Pancreas (tissue), 10 donors: Measurements from ENCODE around the gene OTOG. TPM values are rescaled to one million over a fixed set of nuclear protein-coding genes. Genes with fewer than 3 reads are reported as not detected.

Source experiments
- ATAC-seq, 4 donors: fragments of 200-7000 bp; cut with Tn5 transposase; one replicate each; pipeline versions ENCODE4 v1.8.0 to v1.9.1; 2020; ENCODE audit warnings: mild to moderate bottlenecking in 4 of 4, moderate library complexity in 4 of 4
- DNase-seq, 6 donors: peaks; one replicate each; pipeline ENCODE4 v3.0.0-alpha.2; 2020
- FAIRE-seq: peaks from 2 replicates; lab custom pipeline; 2012; peaks lifted over from hg19 to GRCh38; lab: Jason Lieb, UNC
- H3K27ac ChIP-seq, 4 donors: fragments of 200-600 bp; sonication (generic); 1 replicate in 3 of 4; 2 replicates in 1 of 4; pipeline versions ENCODE4 v1.5.0 to v1.8.0; 2020
- H3K27me3 ChIP-seq, 4 donors: fragments of 200-600 bp; one replicate each; pipeline ENCODE4 v1.8.0; 2021
- H3K36me3 ChIP-seq, 3 donors: fragments of 200-600 bp; sonication (generic) in 1 of 3; one replicate each; pipeline versions ENCODE4 v1.5.0 to v1.8.0; 2020 to 2021
- H3K4me1 ChIP-seq, 3 donors: fragments of 200-600 bp; one replicate each; pipeline ENCODE4 v1.8.0; 2021
- H3K4me3 ChIP-seq, 4 donors: fragments of 200-600 bp; sonication (generic) in 2 of 4; one replicate each; pipeline versions ENCODE4 v1.5.0 to v1.8.0; 2020 to 2021
- H3K9me3 ChIP-seq, 4 donors: fragments of 200-600 bp; one replicate each; pipeline ENCODE4 v1.8.0; 2021
- WGBS, 2 donors: extraction: QIAGEN DNeasy Blood & Tissue Kit; methylation state at CpG; one replicate each; pipeline ENCODE4 v1.1.7; 2013; 5-methylcytosine and 5-hydroxymethylcytosine counted together
- intact Hi-C, 3 donors: fragments of 100-400 bp; cut with DNase I; formaldehyde crosslinking; loops; one replicate each; pipeline versions ENCODE4 v1.11.1 to v1.14.2; 2022
- polyA plus RNA-seq, 2 donors: library from polyadenylated mRNA; stranded (reverse); fragments of 200-250 nt; gene quantifications; one replicate each; pipeline ENCODE4 v1.2.3, GENCODE V29; 2013
- total RNA-seq, 6 donors: library from RNA; stranded (reverse); fragmentation: NEBNext Ultra II Directional in 4 of 6; extraction: Animal tissue kit (Norgen Biotek cat#: 25700) in 4 of 6; gene quantifications; one replicate each; pipeline versions ENCODE4 v1.2.1 to v1.2.4, GENCODE V29; 2021 to 2023
- TF ChIP-seq, protein P1 (sequence below), 4 donors: fragments of 200-600 bp; sonication (generic) in 3 of 4; IDR thresholded peaks; one replicate each; pipeline versions ENCODE4 v1.5.0 to v1.8.0; 2021; ENCODE audit warnings: antibody characterized with exemption in 4 of 4
- donor health status: healthy with polysubstance abuse.
- donor health status: DM: no; HTN: no; CAD: no; lungs with moderate emphysema.
- donor health status: DM: no; HTN: no; CAD: no.
- donor health status: control.
- donor health status: control.
- donor health status: Bipolar disorder and iron deficiency.
- donor health status: DM: yes; HTN: yes; CAD: no.
- donor health status: DM: no; HTN: no; CAD: no.
- donor health status: DM: no; HTN: no; CAD: no.
- donor health status: DM: yes; HTN: yes; CAD: no.

Gene OTOG
- total and polyA plus RNA-seq, 8 donors: not detected

DNA sequence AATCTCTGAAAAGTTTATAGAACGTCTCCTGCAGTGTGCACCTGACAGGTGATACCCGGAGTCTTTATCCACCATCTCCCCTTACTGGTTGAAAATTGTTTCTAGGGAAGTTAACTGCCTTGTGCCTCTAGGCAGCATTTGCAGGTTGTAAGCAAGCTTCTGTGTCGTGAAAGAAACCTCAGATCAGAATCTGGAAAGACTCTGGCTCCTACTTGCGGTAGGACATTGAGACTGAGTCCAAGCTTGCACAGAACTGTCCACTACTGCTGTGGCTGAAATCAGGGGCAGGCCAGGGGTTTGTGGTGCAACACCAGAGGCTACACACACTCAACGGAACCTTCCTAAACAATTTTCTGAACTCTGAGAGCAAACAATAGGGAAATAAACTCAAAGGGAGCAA, 137.5 kb downstream of the OTOG start:
- ATAC-seq: no peak
- no peak for DNase-seq
- Histone ChIP-seq H3K4me1 (no peaks in the 10 kb centered on the region), H3K4me3 (no peak overlapping the region), H3K27ac (no peak overlapping the region), H3K9me3 (no peaks in the 10 kb centered on the region), H3K27me3 (no peaks in the 10 kb centered on the region), H3K36me3 (no peaks in the 10 kb centered on the region)
- WGBS, 2 donors: 61 to 73% methylated on average over 5 of the region's 5 CpGs
- intact Hi-C loops: no loop called here
- TF ChIP-seq, protein P1, sequence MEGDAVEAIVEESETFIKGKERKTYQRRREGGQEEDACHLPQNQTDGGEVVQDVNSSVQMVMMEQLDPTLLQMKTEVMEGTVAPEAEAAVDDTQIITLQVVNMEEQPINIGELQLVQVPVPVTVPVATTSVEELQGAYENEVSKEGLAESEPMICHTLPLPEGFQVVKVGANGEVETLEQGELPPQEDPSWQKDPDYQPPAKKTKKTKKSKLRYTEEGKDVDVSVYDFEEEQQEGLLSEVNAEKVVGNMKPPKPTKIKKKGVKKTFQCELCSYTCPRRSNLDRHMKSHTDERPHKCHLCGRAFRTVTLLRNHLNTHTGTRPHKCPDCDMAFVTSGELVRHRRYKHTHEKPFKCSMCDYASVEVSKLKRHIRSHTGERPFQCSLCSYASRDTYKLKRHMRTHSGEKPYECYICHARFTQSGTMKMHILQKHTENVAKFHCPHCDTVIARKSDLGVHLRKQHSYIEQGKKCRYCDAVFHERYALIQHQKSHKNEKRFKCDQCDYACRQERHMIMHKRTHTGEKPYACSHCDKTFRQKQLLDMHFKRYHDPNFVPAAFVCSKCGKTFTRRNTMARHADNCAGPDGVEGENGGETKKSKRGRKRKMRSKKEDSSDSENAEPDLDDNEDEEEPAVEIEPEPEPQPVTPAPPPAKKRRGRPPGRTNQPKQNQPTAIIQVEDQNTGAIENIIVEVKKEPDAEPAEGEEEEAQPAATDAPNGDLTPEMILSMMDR (IDR thresholded peaks at IDR 0.05): no peak
- no peak for FAIRE-seq

DNA sequence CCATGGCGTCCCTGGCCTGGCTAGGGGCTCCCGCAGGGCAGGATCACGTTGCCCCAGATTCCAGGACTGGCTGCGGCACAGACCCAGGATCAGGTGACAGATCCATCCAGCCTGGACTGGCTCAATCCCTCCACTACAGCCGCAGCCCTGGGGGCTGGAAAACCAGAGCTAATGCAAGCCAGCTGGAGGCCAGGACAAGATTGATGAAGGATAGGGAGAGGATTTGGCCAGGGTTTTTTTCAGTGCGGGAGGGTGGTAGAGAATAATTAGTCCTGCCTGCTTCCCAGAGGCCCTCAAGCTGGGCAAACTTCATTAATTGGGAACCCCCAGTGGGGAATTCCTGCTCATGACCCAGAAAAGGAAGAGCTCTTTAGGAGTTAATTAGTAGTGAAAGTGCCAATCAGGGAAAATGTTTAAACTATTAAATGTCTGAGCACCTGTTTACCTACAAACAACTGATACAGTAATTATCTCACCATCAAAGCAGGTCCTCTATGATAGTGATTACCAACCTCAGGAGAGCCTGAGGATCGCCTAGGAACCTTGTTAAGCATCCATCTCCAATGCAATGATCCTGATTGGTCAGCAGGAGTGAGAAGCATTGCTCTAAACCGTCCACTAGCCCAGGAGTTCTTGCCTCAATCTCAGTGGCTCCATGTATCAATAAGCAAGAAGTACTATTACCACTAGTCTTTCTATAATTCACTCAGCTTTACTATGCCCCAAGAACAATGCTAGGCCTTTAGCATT, 139.3 kb downstream of the OTOG start:
- no peak overlapping the region for H3K4me3 ChIP-seq
- no peaks in the 10 kb centered on the region for H3K9me3 ChIP-seq
- no peaks in the 10 kb centered on the region for H3K4me1 ChIP-seq
- H3K36me3 ChIP-seq: no peaks in the 10 kb centered on the region
- no peak for ATAC-seq
- no peak for DNase-seq
- no peak overlapping the region for H3K27ac ChIP-seq
- WGBS, 2 donors: 40 to 50% methylated on average over 8 of the region's 8 CpGs
- FAIRE-seq: no peak
- TF ChIP-seq, protein P1 (IDR thresholded peaks at IDR 0.05): no peak
- intact Hi-C loops: no loop called here
- H3K27me3 ChIP-seq: no peaks in the 10 kb centered on the region

DNA sequence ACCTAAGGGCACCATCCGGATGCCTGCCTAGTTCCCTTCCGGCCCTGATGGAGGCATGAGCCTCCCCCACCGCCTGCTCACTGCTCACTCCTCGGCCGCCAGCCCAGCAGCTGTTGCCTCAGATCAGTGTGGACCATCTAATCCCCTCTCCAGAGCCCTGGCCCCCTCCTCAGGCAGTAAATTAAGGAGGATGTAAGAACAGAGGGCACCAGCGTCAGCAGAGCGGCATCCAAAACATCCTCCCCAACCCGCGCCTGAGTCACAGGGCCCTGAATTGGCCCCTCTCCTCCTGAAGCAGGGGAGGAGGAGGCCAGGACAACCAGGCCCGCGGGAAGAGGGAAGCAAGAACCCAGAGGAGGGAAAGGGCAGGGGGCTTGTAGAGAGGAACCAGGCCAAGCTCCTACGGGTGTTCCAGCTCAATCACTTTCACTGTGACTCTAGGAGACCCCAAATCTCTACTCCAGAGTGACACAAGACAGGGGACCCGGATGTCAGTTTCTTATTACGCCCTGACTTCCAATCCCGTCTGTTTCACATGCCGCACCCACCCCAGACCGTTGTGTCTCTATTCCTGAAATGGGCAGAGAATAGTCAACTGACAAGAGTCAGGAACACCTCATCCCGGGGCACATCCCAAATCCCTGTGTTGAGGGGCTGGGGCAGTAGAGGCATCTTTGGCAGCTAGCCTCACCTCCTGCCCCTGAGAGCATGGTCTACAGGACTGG, 141.0 kb downstream of the OTOG start:
- Histone ChIP-seq H3K27ac (no peak overlapping the region), H3K36me3 (no peaks in the 10 kb centered on the region), H3K9me3 (no peaks in the 10 kb centered on the region), H3K27me3 (no peaks in the 10 kb centered on the region), H3K4me1 (no peaks in the 10 kb centered on the region), H3K4me3 (no peak overlapping the region)
- ATAC-seq: no peak
- TF ChIP-seq, protein P1 (IDR thresholded peaks at IDR 0.05): no peak
- DNase-seq: no peak
- no peak for FAIRE-seq
- intact Hi-C loops: no loop called here
- WGBS, 2 donors: 76 to 87% methylated on average over 18 of the region's 18 CpGs

- no peaks in the 10 kb centered on the region for H3K4me1 ChIP-seq
- H3K27ac ChIP-seq: no peak overlapping the region
- ATAC-seq: no peak
- no peak overlapping the region for H3K4me3 ChIP-seq
- H3K9me3 ChIP-seq: no peaks in the 10 kb centered on the region
- no peak for DNase-seq
- H3K27me3 ChIP-seq: no peaks in the 10 kb centered on the region
- no peak for FAIRE-seq
- intact Hi-C loops: no loop called here
- 26 to 51% methylated on average over 2 of the region's 2 CpGs for WGBS, 2 donors
- TF ChIP-seq, protein P1 (IDR thresholded peaks at IDR 0.05): no peak
- H3K36me3 ChIP-seq: no peaks in the 10 kb centered on the region
Observed at GRCh38 chr11:17691550-17691949, 144.5 kb downstream of the OTOG start.

- FAIRE-seq (no peak), ATAC-seq (no peak), DNase-seq (no peak)
- peaks cover 0 to 3% (median 0%) of the 10 kb centered on the region in 4 donors for H3K27me3 ChIP-seq
- 36 to 37% methylated on average over 10 of the region's 10 CpGs for WGBS, 2 donors
- no peak overlapping the region for H3K27ac ChIP-seq
- TF ChIP-seq, protein P1 (IDR thresholded peaks at IDR 0.05): no peak
- H3K4me3 ChIP-seq: no peak overlapping the region
- H3K4me1 ChIP-seq: no peaks in the 10 kb centered on the region
- H3K36me3 ChIP-seq: no peaks in the 10 kb centered on the region
- intact Hi-C loops: no loop called here
- no peaks in the 10 kb centered on the region for H3K9me3 ChIP-seq
Observed at GRCh38 chr11:17691976-17692375, 144.9 kb downstream of the OTOG start.
